Neuronal stem cell (in vitro differentiated cells): ENCODE data around the gene NRGN.

Experiments used
- DNase-seq: peaks from one replicate; pipeline ENCODE4 v3.0.0-alpha.2; 2013; ENCODE audit warnings: low spot score
- H2AFZ ChIP-seq: one replicate; pipeline ENCODE4 v1.6.1; 2013; ENCODE audit warnings: mild to moderate bottlenecking, low read length, inconsistent platforms
- H2AK5ac ChIP-seq: 2 replicates; pipeline ENCODE4 v1.6.1; 2013; ENCODE audit warnings: low read depth, mild to moderate bottlenecking, inconsistent platforms, low read length, moderate library complexity, mixed read lengths
- H2BK120ac ChIP-seq: 2 replicates; pipeline ENCODE4 v1.6.1; 2013; ENCODE audit warnings: low read depth, mild to moderate bottlenecking, inconsistent platforms, low read length, moderate library complexity, mixed read lengths
- H2BK12ac ChIP-seq: one replicate; pipeline ENCODE4 v1.6.1; 2013; ENCODE audit warnings: low read length, inconsistent platforms
- H2BK15ac ChIP-seq: 2 replicates; pipeline ENCODE4 v1.6.1; 2013; ENCODE audit warnings: mild to moderate bottlenecking, low read length, inconsistent platforms, mixed read lengths
- H2BK5ac ChIP-seq: one replicate; pipeline ENCODE4 v1.6.1; 2013; ENCODE audit warnings: inconsistent platforms, mild to moderate bottlenecking, low read length, moderate library complexity
- H3K14ac ChIP-seq: one replicate; pipeline ENCODE4 v1.6.1; 2013; ENCODE audit warnings: low read length, inconsistent platforms
- H3K18ac ChIP-seq: 2 replicates; pipeline ENCODE4 v1.6.1; 2013; ENCODE audit warnings: low read length, inconsistent platforms
- H3K23ac ChIP-seq: 2 replicates; pipeline ENCODE4 v1.6.1; 2013; ENCODE audit warnings: low read depth, mild to moderate bottlenecking, mixed read lengths, low read length, inconsistent platforms; ENCODE audit not compliant: poor library complexity
- H3K27ac ChIP-seq: replicated peaks from 3 replicates; pipeline ENCODE4 v1.5.1; 2013; ENCODE audit warnings: low read length, inconsistent platforms
- H3K27me3 ChIP-seq, 3 experiments: 2 replicates each; pipeline ENCODE4 v1.6.1; 2013; ENCODE audit warnings: low read length in 3 of 3, mild to moderate bottlenecking in 2 of 3, inconsistent platforms in 1 of 3, low read depth in 1 of 3, mixed read lengths in 1 of 3, moderate library complexity in 1 of 3; ENCODE audit not compliant: control insufficient read depth in 3 of 3, insufficient read depth in 3 of 3
- H3K36me3 ChIP-seq, 2 donors: replicated peaks in 1 of 2; 2 replicates each; pipeline ENCODE4 v1.6.1; 2013; ENCODE audit warnings: low read length in 2 of 2; ENCODE audit not compliant: control insufficient read depth in 2 of 2, insufficient read depth in 2 of 2
- H3K4ac ChIP-seq: 2 replicates; pipeline ENCODE4 v1.6.1; 2013; ENCODE audit warnings: inconsistent platforms, mild to moderate bottlenecking, low read length, moderate library complexity
- H3K4me1 ChIP-seq, 2 donors: 1 replicate in 1 of 2; 2 replicates in 1 of 2; pipeline ENCODE4 v1.6.1; 2013; ENCODE audit warnings: low read length in 2 of 2, low read depth in 1 of 2; ENCODE audit not compliant: control insufficient read depth in 2 of 2, insufficient read depth in 1 of 2
- H3K4me2 ChIP-seq: one replicate; pipeline ENCODE4 v1.6.1; 2013; ENCODE audit warnings: mild to moderate bottlenecking, low read length, inconsistent platforms; ENCODE audit not compliant: insufficient read depth, poor library complexity, severe bottlenecking
- H3K4me3 ChIP-seq, 2 donors: 2 replicates each; pipeline ENCODE4 v1.5.1; 2013; ENCODE audit warnings: low read length in 2 of 2, mild to moderate bottlenecking in 2 of 2, inconsistent platforms in 1 of 2, moderate library complexity in 1 of 2
- H3K79me1 ChIP-seq: one replicate; pipeline ENCODE4 v1.6.1; 2013; ENCODE audit warnings: low read depth, mild to moderate bottlenecking, inconsistent platforms, low read length, moderate library complexity
- H3K9ac ChIP-seq: one replicate; pipeline ENCODE4 v1.6.1; 2013; ENCODE audit warnings: mild to moderate bottlenecking, low read depth, low read length, inconsistent platforms; ENCODE audit not compliant: poor library complexity
- H3K9me3 ChIP-seq, 2 donors: replicated peaks in 1 of 2; 2 replicates each; pipeline versions ENCODE3 to v1.6.1; 2013; ENCODE audit warnings: low read length in 2 of 2, mild to moderate bottlenecking in 2 of 2, inconsistent platforms in 1 of 2, low read depth in 1 of 2, mixed read lengths in 1 of 2, moderate library complexity in 1 of 2; ENCODE audit not compliant: control insufficient read depth in 2 of 2, insufficient read depth in 1 of 2
- H4K8ac ChIP-seq: one replicate; pipeline ENCODE4 v1.6.1; 2013; ENCODE audit warnings: low read depth, mild to moderate bottlenecking, inconsistent platforms, low read length, moderate library complexity
- H4K91ac ChIP-seq: one replicate; pipeline ENCODE4 v1.6.1; 2013; ENCODE audit warnings: low read length, low read depth, mild to moderate bottlenecking, inconsistent platforms; ENCODE audit not compliant: poor library complexity
- WGBS, 2 donors: extraction: QIAGEN DNeasy Blood & Tissue Kit; methylation state at CpG; one replicate each; pipeline ENCODE4 v1.1.7; 2013; ENCODE audit warnings: missing lambda C conversion rate in 2 of 2, mixed read lengths in 1 of 2; ENCODE audit not compliant: insufficient read length in 2 of 2, insufficient replicate concordance in 1 of 2; ENCODE audit errors: extremely low coverage in 2 of 2; 5-methylcytosine and 5-hydroxymethylcytosine counted together

NRGN gene

DNA sequence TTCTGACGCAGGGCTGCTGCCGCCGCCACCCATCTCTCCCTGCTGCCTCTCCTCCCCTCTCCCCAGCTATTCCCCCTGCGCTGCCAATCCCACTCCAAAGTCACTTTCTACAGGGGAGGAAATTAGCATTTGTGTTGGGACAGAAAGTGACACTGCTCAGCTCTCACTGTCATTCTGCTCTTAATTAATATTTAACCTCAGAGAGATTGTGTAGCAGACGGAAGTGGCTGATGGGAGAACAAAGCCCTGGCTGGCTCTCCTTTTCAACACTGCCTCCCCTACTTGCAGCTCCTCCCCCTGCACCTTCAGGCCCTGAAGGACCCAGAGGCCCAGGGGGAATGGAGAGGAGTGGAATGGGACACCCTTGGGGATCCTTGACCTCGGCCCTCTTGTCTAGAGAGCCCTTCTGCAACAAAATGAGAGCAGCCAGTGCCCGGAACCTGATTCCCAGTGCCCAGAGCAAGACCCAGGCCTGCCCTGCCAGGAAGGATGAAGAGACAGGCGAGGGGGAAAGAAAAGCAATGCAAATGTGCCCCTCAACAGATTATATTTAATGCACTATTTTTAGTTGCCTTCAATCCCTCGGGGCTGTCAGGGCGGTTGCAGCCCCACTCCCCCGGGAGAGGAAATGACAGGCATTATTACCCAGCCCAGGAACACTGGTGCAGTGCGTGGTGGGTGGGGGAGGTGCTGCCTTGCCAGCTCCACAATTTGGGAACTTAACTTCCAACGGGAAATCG is 14.6 kb upstream of the NRGN start:
- no peak overlapping the region for H2BK120ac ChIP-seq
- H3K79me1 ChIP-seq = no peaks in the 10 kb centered on the region
- no peak overlapping the region for H2BK12ac ChIP-seq
- H2AFZ ChIP-seq = peak overlapping the region; percentile 87
- no peak overlapping the region for H3K4ac ChIP-seq
- H2AK5ac ChIP-seq = no peak overlapping the region
- H3K14ac ChIP-seq = no peak overlapping the region
- no peak for DNase-seq
- H4K91ac ChIP-seq = no peak overlapping the region
- H3K36me3 ChIP-seq = no peaks in the 10 kb centered on the region
- H3K4me3 ChIP-seq = no peak overlapping the region
- no peak overlapping the region for H2BK15ac ChIP-seq
- H2BK5ac ChIP-seq = no peak overlapping the region
- no peak overlapping the region for H3K9ac ChIP-seq
- H3K27me3 ChIP-seq = peaks cover 0 to 11% (median 6%) of the 10 kb centered on the region in 3 experiments
- WGBS, 2 donors = no CpG with 5 or more reads among the region's 14 CpGs
- H3K23ac ChIP-seq = no peak overlapping the region
- no peak overlapping the region for H3K4me2 ChIP-seq
- H3K9me3 ChIP-seq = no peaks in the 10 kb centered on the region
- no peak overlapping the region for H3K27ac ChIP-seq
- H3K4me1 ChIP-seq = peaks cover 8 to 45% of the 10 kb centered on the region in 2 donors
- no peak overlapping the region for H3K18ac ChIP-seq
- H4K8ac ChIP-seq = no peak overlapping the region

DNA sequence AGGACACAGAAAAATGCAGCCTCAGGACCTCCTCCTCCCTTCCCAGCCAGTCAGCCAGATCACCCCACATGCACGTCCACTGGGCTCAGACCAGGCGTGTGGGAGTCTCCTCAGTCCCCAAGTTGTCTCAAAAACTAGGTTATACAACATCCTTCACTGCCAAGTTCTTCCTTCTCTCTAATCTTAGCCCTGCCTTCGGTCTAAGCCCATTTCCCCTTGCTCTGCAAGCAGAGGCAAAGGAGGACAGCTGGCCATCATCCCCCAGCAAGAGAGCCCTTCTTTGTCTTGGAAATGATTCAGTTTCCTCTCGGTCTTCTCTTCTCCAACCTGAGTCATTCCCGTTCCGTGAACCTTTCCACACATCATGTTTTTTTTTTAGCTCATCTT is 14.0 kb upstream of the NRGN start:
- H3K14ac ChIP-seq = no peak overlapping the region
- H2BK12ac ChIP-seq = no peak overlapping the region
- H2AFZ ChIP-seq = peak overlapping the region; percentile 87
- DNase-seq = no peak
- H3K18ac ChIP-seq = no peak overlapping the region
- peaks cover 0 to 2% of the 10 kb centered on the region in 2 donors for H3K9me3 ChIP-seq
- no peak overlapping the region for H2BK120ac ChIP-seq
- H3K36me3 ChIP-seq = no peaks in the 10 kb centered on the region
- no peak overlapping the region for H4K91ac ChIP-seq
- H3K4me3 ChIP-seq = no peak overlapping the region
- H3K79me1 ChIP-seq = no peaks in the 10 kb centered on the region
- WGBS, 2 donors = no CpG with 5 or more reads among the region's 6 CpGs
- no peak overlapping the region for H3K4me2 ChIP-seq
- no peak overlapping the region for H3K27ac ChIP-seq
- no peak overlapping the region for H3K9ac ChIP-seq
- H3K4ac ChIP-seq = no peak overlapping the region
- peaks cover 8 to 45% of the 10 kb centered on the region in 2 donors for H3K4me1 ChIP-seq
- no peak overlapping the region for H3K23ac ChIP-seq
- H3K27me3 ChIP-seq = peaks cover 0 to 10% (median 2%) of the 10 kb centered on the region in 3 experiments
- no peak overlapping the region for H2AK5ac ChIP-seq
- H2BK5ac ChIP-seq = no peak overlapping the region
- no peak overlapping the region for H2BK15ac ChIP-seq
- H4K8ac ChIP-seq = no peak overlapping the region

DNA sequence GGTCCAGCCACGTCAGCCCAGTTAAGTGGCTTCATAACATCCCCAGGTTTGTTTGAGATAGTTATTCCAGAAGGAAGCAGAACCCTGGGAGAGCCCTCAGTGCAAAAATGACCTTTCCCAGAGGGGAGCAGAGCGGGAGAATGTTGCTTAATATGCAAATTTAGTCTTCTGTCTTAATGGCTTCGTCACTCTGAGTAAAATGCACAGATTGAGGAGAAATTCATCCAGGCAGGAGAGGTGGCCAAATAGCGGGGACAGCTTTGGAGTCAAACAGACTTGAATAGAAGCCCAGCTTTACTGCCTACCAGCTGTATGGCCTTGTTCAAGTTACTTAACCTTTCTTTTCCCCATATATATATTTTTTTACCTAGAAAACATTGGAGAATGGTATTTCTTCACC is 12.3 kb upstream of the NRGN start:
- Histone ChIP-seq H4K8ac (no peak overlapping the region), H3K79me1 (no peaks in the 10 kb centered on the region), H2BK5ac (no peak overlapping the region), H2BK120ac (no peak overlapping the region), H2AFZ (no peak overlapping the region), H3K4me1 (peaks cover 8 to 36% of the 10 kb centered on the region in 2 donors), H3K4me2 (no peak overlapping the region), H3K4me3 (no peak overlapping the region), H3K23ac (no peak overlapping the region), H3K9me3 (peaks cover 0 to 2% of the 10 kb centered on the region in 2 donors), H3K14ac (no peak overlapping the region), H2AK5ac (no peak overlapping the region), H4K91ac (no peak overlapping the region), H2BK15ac (no peak overlapping the region), H3K36me3 (no peaks in the 10 kb centered on the region), H3K18ac (no peak overlapping the region), H2BK12ac (no peak overlapping the region), H3K27ac (no peak overlapping the region), H3K9ac (no peak overlapping the region), H3K27me3 (peaks cover 0 to under 1% (median 0%) of the 10 kb centered on the region in 3 experiments), H3K4ac (no peak overlapping the region)
- DNase-seq = no peak
- WGBS, 2 donors = no CpG with 5 or more reads among the region's 4 CpGs

DNA sequence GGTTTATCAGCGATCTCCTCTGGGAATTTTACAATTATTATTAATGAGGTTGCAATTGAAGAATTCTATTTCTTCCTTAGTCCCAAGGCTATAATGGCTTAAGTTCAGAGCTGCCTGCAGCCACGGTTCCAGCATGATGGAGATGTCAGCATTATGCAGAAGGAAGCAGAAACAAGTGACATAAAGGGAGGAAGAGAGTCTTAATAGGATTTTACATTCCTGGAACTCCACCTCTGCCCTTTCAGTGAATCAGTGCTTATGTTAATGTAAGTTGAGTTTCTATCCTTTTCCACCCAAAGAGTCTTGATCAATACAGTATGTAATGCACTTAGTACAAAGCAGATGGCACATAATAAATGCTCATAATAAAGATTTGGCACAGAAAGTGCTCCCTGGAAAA is 11.6 kb upstream of the NRGN start:
- no peak for DNase-seq
- Histone ChIP-seq H2BK15ac (no peak overlapping the region), H2BK12ac (no peak overlapping the region), H3K36me3 (no peaks in the 10 kb centered on the region), H3K23ac (no peak overlapping the region), H3K14ac (no peak overlapping the region), H3K4me1 (peaks cover 8 to 31% of the 10 kb centered on the region in 2 donors), H2BK5ac (no peak overlapping the region), H3K27me3 (no peaks in the 10 kb centered on the region), H3K4me3 (no peak overlapping the region), H4K8ac (no peak overlapping the region), H2AFZ (no peak overlapping the region), H3K4me2 (no peak overlapping the region), H3K18ac (no peak overlapping the region), H3K4ac (no peak overlapping the region), H2AK5ac (no peak overlapping the region), H3K79me1 (no peaks in the 10 kb centered on the region), H3K9me3 (peaks cover 0 to 2% of the 10 kb centered on the region in 2 donors), H2BK120ac (no peak overlapping the region), H3K9ac (no peak overlapping the region), H4K91ac (no peak overlapping the region), H3K27ac (no peak overlapping the region)
- no CpG with 5 or more reads among the region's 2 CpGs for WGBS, 2 donors
